GM12864 (cell line): ENCODE measurements around the gene MCFD2.

Experiments
- DNase-seq: peaks from one replicate; pipeline ENCODE4 v3.0.0-alpha.2; 2011; ENCODE audit warnings: low read depth
- H3K4me3 ChIP-seq: 2 replicates; pipeline ENCODE4 v1.5.1; 2011; ENCODE audit warnings: mild to moderate bottlenecking, low read depth, low read length, control low read depth
- CTCF ChIP-seq: IDR thresholded peaks from 2 replicates; pipeline ENCODE4 v1.5.1; 2011; ENCODE audit warnings: low read depth, mild to moderate bottlenecking, moderate library complexity, low read length, control low read depth, inconsistent platforms; ENCODE audit errors: missing control alignments

MCFD2 gene

GRCh38 chr2:46855805-46856204 is 59.8 kb downstream of the MCFD2 start:
- TF ChIP-seq CTCF, result no peak
- no peak overlapping the region for H3K4me3 ChIP-seq
- no peak for DNase-seq

- no peak for TF ChIP-seq CTCF
- H3K4me3 ChIP-seq, result no peak overlapping the region
- no peak for DNase-seq
Observed at GRCh38 chr2:46854260-46854659, 61.3 kb downstream of the MCFD2 start.

GRCh38 chr2:46852598-46852997 is 63.0 kb downstream of the MCFD2 start:
- no peak for DNase-seq
- H3K4me3 ChIP-seq, result no peak overlapping the region
- no peak for TF ChIP-seq CTCF

GRCh38 chr2:46852124-46852523 is 63.5 kb downstream of the MCFD2 start:
- TF ChIP-seq CTCF, result no peak
- DNase-seq, result no peak
- no peak overlapping the region for H3K4me3 ChIP-seq
